ENCODE measurements around the gene MAP7D3.

- no peak for TF ChIP-seq EZH2 (IDR thresholded peaks at IDR 0.05; ENCODE audit: low read length, missing control alignments)
- no peak for TF ChIP-seq CTCF (conservative IDR thresholded peaks at IDR 0.05 in 1 of 2, IDR thresholded peaks at IDR 0.05 in 1 of 2; ENCODE audit: low read depth in 1 of 2, low read length in 2 of 2)
Observed at GRCh38 chrX:136163689-136164088, 87.5 kb downstream of the MAP7D3 start.
